K562 (cell line): ENCODE data around the gene OBSCN. TPM values are rescaled to one million over a fixed set of nuclear protein-coding genes. Genes with fewer than 3 reads are reported as not detected.

Experiments used
- ATAC-seq: fragments of 200-7000 bp; cut with Tn5 transposase; 3 replicates; pipeline ENCODE4 v1.9.1; 2020; ENCODE audit warnings: moderate library complexity
- BruUV-seq: library from RNA; stranded (reverse); fragments of 400-500 nt; replicated peaks from 2 replicates; lab custom pipeline; 2021; lab: Mats Ljungman, UMichigan
- CTCF ChIA-PET: fragments of 300-600 bp; formaldehyde crosslinking; extraction: SDS; loops from one replicate; lab custom pipeline; 2021; ENCODE audit warnings: low intra/inter-chr PET ratio; lab: Yijun Ruan, JAX
- POLR2A ChIA-PET: fragments of 300-600, 350-650 bp; sonication (Branson Sonifier 250); formaldehyde crosslinking; extraction: SDS; loops from one replicate; lab custom pipeline; 2021; ENCODE audit warnings: antibody characterized with exemption, inconsistent platforms; lab: Yijun Ruan, JAX
- DNase-seq, 4 experiments: peaks; one replicate each; pipeline versions ENCODE4 v3.0.0 to v3.0.0-alpha.2; 2011 to 2018; ENCODE audit warnings: low spot score in 3 of 4, mixed read lengths in 3 of 4; ENCODE audit errors: extremely low read depth in 1 of 4
- FAIRE-seq: peaks from 2 replicates; lab custom pipeline; 2011; peaks lifted over from hg19 to GRCh38; lab: Jason Lieb, UNC
- H2AFZ ChIP-seq: 2 replicates; pipeline ENCODE4 v1.6.0; 2011; ENCODE audit warnings: low read depth, low read length, control low read depth, inconsistent platforms
- H3K27ac ChIP-seq: fragments of 200-600 bp; 3 replicates; pipeline ENCODE4 v1.8.0; 2011; ENCODE audit warnings: low read depth, mild to moderate bottlenecking, control low read depth, inconsistent platforms, low read length, moderate library complexity, mixed read lengths; ENCODE audit errors: extremely low read depth
- H3K27me3 ChIP-seq, 2 experiments: fragments of 300-600 bp in 1 of 2; 2 replicates in 1 of 2; 3 replicates in 1 of 2; pipeline versions ENCODE4 v1.6.0 to v1.8.0; 2011; ENCODE audit warnings: inconsistent platforms in 2 of 2, low read length in 2 of 2, mild to moderate bottlenecking in 1 of 2, mixed read lengths in 1 of 2, moderate library complexity in 1 of 2; ENCODE audit not compliant: control insufficient read depth in 2 of 2, insufficient read depth in 2 of 2
- H3K36me3 ChIP-seq: fragments of 300-600 bp; 3 replicates; pipeline ENCODE4 v1.8.0; 2011; ENCODE audit warnings: mild to moderate bottlenecking, low read length, inconsistent platforms; ENCODE audit not compliant: control insufficient read depth, insufficient read depth
- H3K4me1 ChIP-seq, 2 experiments: fragments of 200-600 bp in 1 of 2; replicated peaks in 1 of 2; 2 replicates in 1 of 2; 3 replicates in 1 of 2; pipeline versions ENCODE4 v1.5.1 to v1.8.0; 2011; ENCODE audit warnings: inconsistent platforms in 2 of 2, low read length in 2 of 2, mild to moderate bottlenecking in 1 of 2, mixed read lengths in 1 of 2, moderate library complexity in 1 of 2; ENCODE audit not compliant: control insufficient read depth in 2 of 2, insufficient read depth in 2 of 2
- H3K4me2 ChIP-seq: 2 replicates; pipeline ENCODE4 v1.6.1; 2011; ENCODE audit warnings: low read length, control low read depth, inconsistent platforms, mixed read lengths; ENCODE audit not compliant: insufficient read depth
- H3K4me3 ChIP-seq: fragments of 200-600 bp; sonication (generic), shearing (Covaris generic); 2 replicates; pipeline ENCODE4 v1.5.1; 2016; ENCODE audit warnings: control low read depth, inconsistent platforms
- H3K79me2 ChIP-seq: fragments of 200-600 bp; 3 replicates; pipeline ENCODE4 v1.8.0; 2011; ENCODE audit warnings: low read length, inconsistent platforms; ENCODE audit not compliant: control insufficient read depth, insufficient read depth
- H3K9ac ChIP-seq, 2 experiments: 2 replicates each; pipeline versions ENCODE4 v1.6.0 to v1.6.1; 2011; ENCODE audit warnings: low read depth in 2 of 2, low read length in 2 of 2, control low read depth in 1 of 2, inconsistent platforms in 1 of 2, mild to moderate bottlenecking in 1 of 2, mixed read lengths in 1 of 2; ENCODE audit not compliant: insufficient read depth in 1 of 2
- H3K9me1 ChIP-seq: one replicate; pipeline ENCODE4 v1.6.0; 2011; ENCODE audit warnings: inconsistent platforms, mild to moderate bottlenecking, low read length, moderate library complexity; ENCODE audit not compliant: control insufficient read depth, insufficient read depth
- H3K9me3 ChIP-seq: replicated peaks from 2 replicates; pipeline ENCODE4 v1.5.1; 2011; ENCODE audit warnings: low read depth, low read length, inconsistent platforms; ENCODE audit not compliant: control insufficient read depth, insufficient read depth
- H4K20me1 ChIP-seq: replicated peaks from 2 replicates; pipeline ENCODE4 v1.6.1; 2011; ENCODE audit warnings: low read length, inconsistent platforms, mixed read lengths; ENCODE audit not compliant: control insufficient read depth, insufficient read depth
- MCM7 ChIP-seq, 2 experiments: fragments of 450-650 bp; IDR thresholded peaks; 2 replicates each; pipeline ENCODE4 v1.6.1; 2016 to 2018
- MEIS2 ChIP-seq: fragments of 450-650 bp; IDR thresholded peaks from 2 replicates; pipeline ENCODE4 v1.6.1; 2014; ENCODE audit warnings: mild to moderate bottlenecking; ENCODE audit not compliant: partially characterized antibody
- SMC3 ChIP-seq: conservative IDR thresholded peaks from 2 replicates; pipeline ENCODE4 v1.6.1; 2011; ENCODE audit warnings: low read depth, low read length, improper control_type of control experiment; ENCODE audit not compliant: insufficient read depth
- ZNF134 ChIP-seq: fragments of 250-450 bp; sonication (Bioruptor Pico); conservative IDR thresholded peaks from 2 replicates; pipeline ENCODE4 v1.4.0; 2020
- ZNF175 ChIP-seq: fragments of 200-800 bp; sonication (Bioruptor generic); IDR thresholded peaks from 2 replicates; pipeline ENCODE4 v1.6.1; 2016; ENCODE audit warnings: low read depth, mild to moderate bottlenecking, missing genetic modification characterization, missing compliant biosample characterization
- WGBS: fragments of 100-300 bp; shearing (Covaris generic); methylation state at CpG from one replicate; pipeline ENCODE4 v1.1.6; 2016; ENCODE audit warnings: low coverage, mixed read lengths; ENCODE audit not compliant: insufficient coverage; ENCODE audit errors: missing lambda C conversion rate; 5-methylcytosine and 5-hydroxymethylcytosine counted together
- in situ Hi-C: fragments of 300-500 bp; cut with MboI; formaldehyde crosslinking; loops from 4 replicates; pipeline ENCODE4 v1.15.0; 2018; ENCODE audit warnings: inconsistent platforms, mixed read lengths
- intact Hi-C: fragments of 100-400 bp; cut with micrococcal nuclease; formaldehyde crosslinking; loops from 2 replicates; pipeline ENCODE4 v1.14.2; 2022
- polyA plus RNA-seq, 8 experiments: library from polyadenylated mRNA; depleted of rRNA in 4 of 8; stranded (reverse) in 5 of 8; unstranded in 3 of 8; fragments of >200 nt; fragmentation: Nextera tagmentation in 2 of 8; fragmentation: Illumina TruSeq in 1 of 8; extraction: Ambion mirVana in 2 of 8; extraction: Trizol in 1 of 8; gene quantifications; 2 replicates each; pipeline versions ENCODE4 v1.2.1 to v1.2.3, GENCODE V29; 2011 to 2014; ENCODE audit warnings: inconsistent platforms in 1 of 8, missing spikeins in 1 of 8
- total RNA-seq, 7 experiments: library from RNA; depleted of rRNA in 6 of 7; stranded (reverse); fragments of >200 nt in 6 of 7; fragmentation: Illumina TruSeq in 2 of 7; extraction: Trizol in 2 of 7; gene quantifications; 2 replicates each; pipeline versions ENCODE4 v1.2.1 to v1.2.3, GENCODE V29; 2011 to 2021; ENCODE audit warnings: low replicate concordance in 1 of 7
- TF ChIP-seq, protein P1 (sequence below), 2 experiments: fragments of 450-650 bp in 1 of 2; sonication (generic) in 1 of 2; formaldehyde crosslinking; conservative IDR thresholded peaks; 2 replicates each; pipeline versions ENCODE4 v1.4.0 to v1.8.1; 2020 to 2022; ENCODE audit warnings: mild to moderate bottlenecking in 1 of 2, missing genetic modification reagents in 1 of 2
- TF ChIP-seq, protein P2 (sequence below), 2 experiments: IDR thresholded peaks in 1 of 2; conservative IDR thresholded peaks in 1 of 2; 2 replicates each; pipeline ENCODE4 v1.6.1; 2016; ENCODE audit warnings: low read depth in 2 of 2, mild to moderate bottlenecking in 1 of 2, missing compliant biosample characterization in 1 of 2, missing genetic modification characterization in 1 of 2, moderate library complexity in 1 of 2
- TF ChIP-seq, protein P3 (sequence below): fragments of 450-650 bp; IDR thresholded peaks from 2 replicates; pipeline ENCODE4 v1.6.1; 2016

The OBSCN gene
- total and polyA plus RNA-seq, 9 of the 15 experiments (the other 6 are each of a cell fraction or from before 2014, with no cell fraction given), result 0.18 to 19.7 (median 3.6) TPM

DNA sequence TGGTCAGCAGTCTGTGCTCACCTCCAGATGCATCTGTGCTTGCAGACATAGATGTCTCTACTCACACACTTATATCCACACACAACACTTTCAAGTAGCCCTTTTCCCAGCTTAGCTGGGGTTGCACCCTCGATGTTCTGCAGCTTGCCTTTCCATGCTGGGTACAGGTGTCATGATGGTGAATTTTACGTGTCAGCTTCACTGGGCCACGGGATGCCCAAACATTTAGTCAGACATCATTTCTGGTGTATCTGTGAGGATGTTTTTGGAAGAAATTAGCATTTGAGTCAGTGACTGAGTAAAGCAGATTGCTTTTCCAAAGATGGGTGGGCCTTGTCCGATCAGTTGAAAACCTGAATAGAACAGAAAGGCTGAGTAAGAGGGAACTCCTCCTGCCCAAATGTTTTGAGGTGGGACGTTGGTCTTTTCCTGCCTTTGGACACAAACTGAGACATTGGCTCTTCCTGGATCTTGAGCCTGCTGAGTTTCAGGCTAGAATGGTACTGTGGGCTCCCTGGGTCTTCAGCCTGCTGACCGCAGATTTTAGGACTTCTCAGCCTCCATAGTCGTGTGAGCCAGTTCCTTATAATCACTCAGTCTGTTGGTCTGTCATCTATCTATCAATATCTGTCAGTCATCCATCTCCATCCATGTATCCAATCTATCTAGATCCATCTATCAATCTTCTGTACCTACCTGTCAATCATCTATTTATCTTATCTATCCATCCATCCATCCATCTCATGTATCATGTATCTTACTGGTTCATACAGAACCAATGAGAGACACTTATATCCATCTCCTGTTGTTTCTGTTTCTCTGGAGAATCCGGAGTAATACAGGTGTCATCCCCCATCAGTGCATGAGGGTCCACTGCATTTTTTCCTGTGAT is 12.7 kb upstream of the OBSCN start:
- intact Hi-C loops, result no loop called here
- TF ChIP-seq ZNF175 (CRISPR knock-in tag) (no peak), MEIS2 (peak; percentile 56), SMC3 (no peak), ZNF134 (CRISPR knock-in tag) (peak; percentile 93), MCM7 (IDR thresholded peaks at IDR 0.05) (no peak)
- TF ChIP-seq, protein P1, sequence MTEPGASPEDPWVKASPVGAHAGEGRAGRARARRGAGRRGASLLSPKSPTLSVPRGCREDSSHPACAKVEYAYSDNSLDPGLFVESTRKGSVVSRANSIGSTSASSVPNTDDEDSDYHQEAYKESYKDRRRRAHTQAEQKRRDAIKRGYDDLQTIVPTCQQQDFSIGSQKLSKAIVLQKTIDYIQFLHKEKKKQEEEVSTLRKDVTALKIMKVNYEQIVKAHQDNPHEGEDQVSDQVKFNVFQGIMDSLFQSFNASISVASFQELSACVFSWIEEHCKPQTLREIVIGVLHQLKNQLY (CRISPR knock-in tag; conservative IDR thresholded peaks at IDR 0.05), result no peak
- TF ChIP-seq, protein P2, sequence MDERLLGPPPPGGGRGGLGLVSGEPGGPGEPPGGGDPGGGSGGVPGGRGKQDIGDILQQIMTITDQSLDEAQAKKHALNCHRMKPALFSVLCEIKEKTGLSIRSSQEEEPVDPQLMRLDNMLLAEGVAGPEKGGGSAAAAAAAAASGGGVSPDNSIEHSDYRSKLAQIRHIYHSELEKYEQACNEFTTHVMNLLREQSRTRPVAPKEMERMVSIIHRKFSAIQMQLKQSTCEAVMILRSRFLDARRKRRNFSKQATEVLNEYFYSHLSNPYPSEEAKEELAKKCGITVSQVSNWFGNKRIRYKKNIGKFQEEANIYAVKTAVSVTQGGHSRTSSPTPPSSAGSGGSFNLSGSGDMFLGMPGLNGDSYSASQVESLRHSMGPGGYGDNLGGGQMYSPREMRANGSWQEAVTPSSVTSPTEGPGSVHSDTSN (CRISPR knock-in tag; IDR thresholded peaks at IDR 0.05; ENCODE audit: low read depth), result no peak
- TF ChIP-seq, protein P2 (tag; conservative IDR thresholded peaks at IDR 0.05; ENCODE audit: low read depth), result peak; percentile 66
- TF ChIP-seq, protein P3, sequence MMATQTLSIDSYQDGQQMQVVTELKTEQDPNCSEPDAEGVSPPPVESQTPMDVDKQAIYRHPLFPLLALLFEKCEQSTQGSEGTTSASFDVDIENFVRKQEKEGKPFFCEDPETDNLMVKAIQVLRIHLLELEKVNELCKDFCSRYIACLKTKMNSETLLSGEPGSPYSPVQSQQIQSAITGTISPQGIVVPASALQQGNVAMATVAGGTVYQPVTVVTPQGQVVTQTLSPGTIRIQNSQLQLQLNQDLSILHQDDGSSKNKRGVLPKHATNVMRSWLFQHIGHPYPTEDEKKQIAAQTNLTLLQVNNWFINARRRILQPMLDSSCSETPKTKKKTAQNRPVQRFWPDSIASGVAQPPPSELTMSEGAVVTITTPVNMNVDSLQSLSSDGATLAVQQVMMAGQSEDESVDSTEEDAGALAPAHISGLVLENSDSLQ, result peak; percentile 75
- TF ChIP-seq, all 486 proteins: peak for 4
- no peaks in the 10 kb centered on the region; a peak in 1 of 5 replicates for H3K27me3 ChIP-seq
- no peak overlapping the region for H3K9ac ChIP-seq
- H3K4me2 ChIP-seq, result no peak overlapping the region
- DNase-seq, result no peak
- no peak overlapping the region for H3K27ac ChIP-seq
- in situ Hi-C loops, result no loop called here
- ChIA-PET POLR2A (interaction anchor here (0.6 to 0.7 kb wide), 2 partner anchors 7 to 668 kb away, joined by 3 to 4 read pairs; no protein-coding TSS in a partner anchor), CTCF (no interaction called here)
- no peak for FAIRE-seq
- WGBS, result 12% methylated on average over 8 of the region's 8 CpGs
- BruUV-seq, result no TSS peak
- H3K9me1 ChIP-seq, result no peaks in the 10 kb centered on the region
- no peaks in the 10 kb centered on the region for H4K20me1 ChIP-seq
- ATAC-seq, result no peak
- H3K79me2 ChIP-seq, result no peaks in the 10 kb centered on the region
- peaks cover 9% of the 10 kb centered on the region for H3K9me3 ChIP-seq
- no peak overlapping the region for H3K4me3 ChIP-seq
- H3K4me1 ChIP-seq, result peaks cover 4 to 6% of the 10 kb centered on the region in 2 experiments; a peak in 4 of 5 replicates
- no peaks in the 10 kb centered on the region for H3K36me3 ChIP-seq
- no peak overlapping the region for H2AFZ ChIP-seq
